Fibroblast of lung (primary cell): ENCODE measurements around the gene PDIA5. TPM values are rescaled to one million over a fixed set of nuclear protein-coding genes. Genes with fewer than 3 reads are reported as not detected.

Experiments used
- DNase-seq, 2 donors: peaks; one replicate each; pipeline versions ENCODE4 v3.0.0 to v3.0.0-alpha.2; 2010; ENCODE audit warnings: low read depth in 2 of 2
- H2AFZ ChIP-seq: 2 replicates; pipeline ENCODE4 v1.5.1; 2012; ENCODE audit warnings: low read length, control low read depth, inconsistent platforms
- H3K27ac ChIP-seq: 2 replicates; pipeline ENCODE4 v1.5.1; 2011; ENCODE audit warnings: low read length, control low read depth; ENCODE audit not compliant: insufficient read depth
- H3K27me3 ChIP-seq: 2 replicates; pipeline ENCODE4 v1.5.1; 2011; ENCODE audit warnings: mild to moderate bottlenecking, low read length; ENCODE audit not compliant: control insufficient read depth, insufficient read depth
- H3K36me3 ChIP-seq: 2 replicates; pipeline ENCODE4 v1.5.1; 2011; ENCODE audit warnings: low read length; ENCODE audit not compliant: control insufficient read depth, insufficient read depth
- H3K4me1 ChIP-seq: 2 replicates; pipeline ENCODE4 v1.5.1; 2011; ENCODE audit warnings: low read length; ENCODE audit not compliant: control insufficient read depth, insufficient read depth; ENCODE audit errors: extremely low read depth
- H3K4me2 ChIP-seq: 2 replicates; pipeline ENCODE4 v1.5.1; 2011; ENCODE audit warnings: low read length, control low read depth; ENCODE audit not compliant: insufficient read depth; ENCODE audit errors: extremely low read depth
- H3K4me3 ChIP-seq, 4 experiments: fragments of 200-600 bp in 1 of 4; sonication (generic) in 1 of 4; replicated peaks in 1 of 4; 2 replicates each; pipeline ENCODE4 v1.5.1; 2011 to 2016; ENCODE audit warnings: low read length in 4 of 4, low read depth in 3 of 4, mild to moderate bottlenecking in 3 of 4, control low read depth in 2 of 4, inconsistent platforms in 1 of 4, mixed read lengths in 1 of 4; ENCODE audit not compliant: insufficient read depth in 1 of 4; ENCODE audit errors: control extremely low read depth in 1 of 4
- H3K79me2 ChIP-seq: 2 replicates; pipeline ENCODE4 v1.5.1; 2012; ENCODE audit warnings: mild to moderate bottlenecking, low read length, inconsistent platforms; ENCODE audit not compliant: control insufficient read depth, insufficient read depth
- H3K9ac ChIP-seq: 2 replicates; pipeline ENCODE4 v1.5.1; 2011; ENCODE audit warnings: mild to moderate bottlenecking, low read length, control low read depth; ENCODE audit not compliant: insufficient read depth
- H3K9me3 ChIP-seq: 2 replicates; pipeline ENCODE4 v1.5.1; 2012; ENCODE audit warnings: low read depth, low read length; ENCODE audit not compliant: control insufficient read depth, insufficient read depth
- H4K20me1 ChIP-seq: 2 replicates; pipeline ENCODE4 v1.5.1; 2011; ENCODE audit warnings: low read length; ENCODE audit not compliant: control insufficient read depth, insufficient read depth; ENCODE audit errors: extremely low read depth
- CTCF ChIP-seq, 2 donors: IDR thresholded peaks in 1 of 2; conservative IDR thresholded peaks in 1 of 2; 1 replicate in 1 of 2; 2 replicates in 1 of 2; pipeline ENCODE4 v1.5.1; 2011 to 2012; ENCODE audit warnings: low read length in 2 of 2, control low read depth in 1 of 2, inconsistent platforms in 1 of 2, low read depth in 1 of 2, mild to moderate bottlenecking in 1 of 2
- EZH2 ChIP-seq: IDR thresholded peaks from 2 replicates; pipeline ENCODE4 v1.5.1; 2012; ENCODE audit warnings: low read length, control low read depth, mild to moderate bottlenecking; ENCODE audit errors: missing control alignments
- polyA plus RNA-seq, 2 donors: library from polyadenylated mRNA; depleted of rRNA in 1 of 2; stranded (reverse) in 1 of 2; unstranded in 1 of 2; fragments of >200 nt; gene quantifications; 2 replicates each; pipeline ENCODE4 v1.2.1, GENCODE V29; 2011 to 2012; ENCODE audit warnings: missing spikeins in 1 of 2
- total RNA-seq: library from RNA; depleted of rRNA; stranded (reverse); fragments of >200 nt; gene quantifications from 2 replicates; pipeline ENCODE4 v1.2.1, GENCODE V29; 2014

The PDIA5 gene
- total and polyA plus RNA-seq, 2 donors (not counting 1 experiment from before 2014, with no cell fraction given): 27.9 to 51.4 TPM

- Histone ChIP-seq H3K4me1 (peaks cover 28% of the 10 kb centered on the region), H4K20me1 (peaks cover 2% of the 10 kb centered on the region)
Measured at GRCh38 chr3:123081718-123082369, 15.0 kb downstream of the PDIA5 start.

GRCh38 chr3:123082370-123083065 lies 15.7 kb downstream of the PDIA5 start:
- H3K9ac ChIP-seq: no peak overlapping the region
- no peak for TF ChIP-seq CTCF (conservative IDR thresholded peaks at IDR 0.05 in 1 of 2, IDR thresholded peaks at IDR 0.05 in 1 of 2; ENCODE audit: low read depth in 1 of 2, low read length in 2 of 2)
- no peak for TF ChIP-seq EZH2
- H3K9me3 ChIP-seq: no peaks in the 10 kb centered on the region
- peaks cover 61% of the 10 kb centered on the region for H3K79me2 ChIP-seq
- no peak overlapping the region for H3K4me3 ChIP-seq
- no peak overlapping the region for H2AFZ ChIP-seq
- no peaks in the 10 kb centered on the region for H3K27me3 ChIP-seq
- no peaks in the 10 kb centered on the region for H3K36me3 ChIP-seq
- peaks cover 2% of the 10 kb centered on the region for H4K20me1 ChIP-seq
- DNase-seq: no peak
- no peak overlapping the region for H3K4me2 ChIP-seq
- peaks cover 28% of the 10 kb centered on the region for H3K4me1 ChIP-seq
- no peak overlapping the region for H3K27ac ChIP-seq

More at GRCh38 chr3:123081718-123082369, 15.0 kb downstream of the PDIA5 start:
- Histone ChIP-seq H3K27me3 (no peaks in the 10 kb centered on the region), H3K27ac (no peak overlapping the region), H3K9me3 (no peaks in the 10 kb centered on the region), H3K4me3 (no peak overlapping the region), H3K36me3 (no peaks in the 10 kb centered on the region), H3K79me2 (peaks cover 64% of the 10 kb centered on the region), H3K4me2 (no peak overlapping the region), H2AFZ (no peak overlapping the region), H3K9ac (no peak overlapping the region)
- DNase-seq: no peak
- TF ChIP-seq CTCF (conservative IDR thresholded peaks at IDR 0.05 in 1 of 2, IDR thresholded peaks at IDR 0.05 in 1 of 2; ENCODE audit: low read depth in 1 of 2, low read length in 2 of 2) (no peak), EZH2 (no peak)

- peaks cover 28% of the 10 kb centered on the region for H3K4me1 ChIP-seq
- no peak overlapping the region for H2AFZ ChIP-seq
- H3K79me2 ChIP-seq: peaks cover 64% of the 10 kb centered on the region
- H3K27ac ChIP-seq: no peak overlapping the region
- H3K9ac ChIP-seq: no peak overlapping the region
- H4K20me1 ChIP-seq: peaks cover 4% of the 10 kb centered on the region
- peak in 1 of 2 donors; percentile 67 for DNase-seq
- no peak overlapping the region for H3K4me3 ChIP-seq
- no peak overlapping the region for H3K4me2 ChIP-seq
- H3K9me3 ChIP-seq: no peaks in the 10 kb centered on the region
- H3K27me3 ChIP-seq: no peaks in the 10 kb centered on the region
- no peaks in the 10 kb centered on the region for H3K36me3 ChIP-seq
- TF ChIP-seq EZH2: no peak
- TF ChIP-seq CTCF (conservative IDR thresholded peaks at IDR 0.05 in 1 of 2, IDR thresholded peaks at IDR 0.05 in 1 of 2; ENCODE audit: low read depth in 1 of 2, low read length in 2 of 2): no peak
Measured at GRCh38 chr3:123083383-123084124, 16.7 kb downstream of the PDIA5 start.
